Measurements from ENCODE around the gene TGIF2LX.
"Not testable (repeated sequence)": the region's sequence is repeated elsewhere in the genome, so short reads cannot be mapped to it uniquely, and the experiment has no call there.

The TGIF2LX gene

GRCh38 chrX:89921665-89922064 is at the start of gene TGIF2LX:
Gene TGIF2LX, plus strand, starts transcription at chrX:89921908. Its CDS starts 178 bp downstream, at chrX:89922086.
- DNase-seq: peak; percentile 32

DNA sequence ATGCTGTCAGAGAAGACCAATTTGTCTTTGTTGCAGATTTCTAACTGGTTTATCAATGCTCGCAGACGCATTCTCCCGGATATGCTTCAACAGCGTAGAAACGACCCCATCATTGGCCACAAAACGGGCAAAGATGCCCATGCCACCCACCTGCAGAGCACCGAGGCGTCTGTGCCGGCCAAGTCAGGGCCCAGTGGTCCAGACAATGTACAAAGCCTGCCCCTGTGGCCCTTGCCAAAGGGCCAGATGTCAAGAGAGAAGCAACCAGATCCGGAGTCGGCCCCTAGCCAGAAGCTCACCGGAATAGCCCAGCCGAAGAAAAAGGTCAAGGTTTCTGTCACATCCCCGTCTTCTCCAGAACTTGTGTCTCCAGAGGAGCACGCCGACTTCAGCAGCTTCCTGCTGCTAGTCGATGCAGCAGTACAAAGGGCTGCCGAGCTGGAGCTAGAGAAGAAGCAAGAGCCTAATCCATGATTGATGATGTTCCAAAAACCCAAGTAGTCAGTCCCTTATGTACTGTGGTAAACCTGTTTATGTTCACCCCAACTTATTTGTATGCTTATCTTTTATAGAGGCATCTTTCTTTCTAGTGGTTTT is 728 bp downstream of the TGIF2LX start:
- not testable (repeated sequence) for DNase-seq

DNA sequence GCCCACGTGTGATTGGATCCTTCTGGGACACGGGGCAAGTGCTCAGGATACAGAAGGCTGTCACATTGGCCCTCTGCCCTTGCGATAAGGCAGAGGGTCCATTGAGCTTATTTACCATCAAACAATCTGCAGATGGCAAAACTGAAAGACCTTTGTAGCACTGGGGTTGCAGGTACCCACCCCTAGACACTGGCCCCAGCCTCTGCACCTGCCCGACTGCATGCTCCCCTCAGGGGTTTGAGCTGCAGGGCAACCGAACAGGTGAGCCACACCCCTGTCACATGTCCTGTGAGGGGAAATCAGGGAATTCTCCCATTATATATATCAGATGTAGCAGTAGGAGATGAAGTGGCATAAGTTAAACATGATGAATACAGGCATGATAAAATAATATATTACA is 21.4 kb downstream of the TGIF2LX start:
- not testable (repeated sequence) for DNase-seq

GRCh38 chrX:89965588-89965987 is 43.9 kb downstream of the TGIF2LX start:
- DNase-seq: not testable (repeated sequence)

Measured in NCI-H748 treated with DMSO at 0.1 percent for 48 hours (cell line).